K562 (cell line): ENCODE results near the gene ODAD2. TPM values are rescaled to one million over a fixed set of nuclear protein-coding genes. Genes with fewer than 3 reads are reported as not detected.

Experiments used
- ATAC-seq: fragments of 200-7000 bp; cut with Tn5 transposase; 3 replicates; pipeline ENCODE4 v1.9.1; 2020; ENCODE audit warnings: moderate library complexity
- BruUV-seq: library from RNA; stranded (reverse); fragments of 400-500 nt; replicated peaks from 2 replicates; lab custom pipeline; 2021; lab: Mats Ljungman, UMichigan
- CTCF ChIA-PET: fragments of 300-600 bp; formaldehyde crosslinking; extraction: SDS; loops from one replicate; lab custom pipeline; 2021; ENCODE audit warnings: low intra/inter-chr PET ratio; lab: Yijun Ruan, JAX
- POLR2A ChIA-PET: fragments of 300-600, 350-650 bp; sonication (Branson Sonifier 250); formaldehyde crosslinking; extraction: SDS; loops from one replicate; lab custom pipeline; 2021; ENCODE audit warnings: antibody characterized with exemption, inconsistent platforms; lab: Yijun Ruan, JAX
- DNase-seq, 4 experiments: peaks; one replicate each; pipeline versions ENCODE4 v3.0.0 to v3.0.0-alpha.2; 2011 to 2018; ENCODE audit warnings: low spot score in 3 of 4, mixed read lengths in 3 of 4; ENCODE audit errors: extremely low read depth in 1 of 4
- FAIRE-seq: peaks from 2 replicates; lab custom pipeline; 2011; peaks lifted over from hg19 to GRCh38; lab: Jason Lieb, UNC
- H2AFZ ChIP-seq: 2 replicates; pipeline ENCODE4 v1.6.0; 2011; ENCODE audit warnings: low read depth, low read length, control low read depth, inconsistent platforms
- H3K27ac ChIP-seq: fragments of 200-600 bp; 3 replicates; pipeline ENCODE4 v1.8.0; 2011; ENCODE audit warnings: low read depth, mild to moderate bottlenecking, control low read depth, inconsistent platforms, low read length, moderate library complexity, mixed read lengths; ENCODE audit errors: extremely low read depth
- H3K27me3 ChIP-seq, 2 experiments: fragments of 300-600 bp in 1 of 2; 2 replicates in 1 of 2; 3 replicates in 1 of 2; pipeline versions ENCODE4 v1.6.0 to v1.8.0; 2011; ENCODE audit warnings: inconsistent platforms in 2 of 2, low read length in 2 of 2, mild to moderate bottlenecking in 1 of 2, mixed read lengths in 1 of 2, moderate library complexity in 1 of 2; ENCODE audit not compliant: control insufficient read depth in 2 of 2, insufficient read depth in 2 of 2
- H3K36me3 ChIP-seq: fragments of 300-600 bp; 3 replicates; pipeline ENCODE4 v1.8.0; 2011; ENCODE audit warnings: mild to moderate bottlenecking, low read length, inconsistent platforms; ENCODE audit not compliant: control insufficient read depth, insufficient read depth
- H3K4me1 ChIP-seq, 2 experiments: fragments of 200-600 bp in 1 of 2; replicated peaks in 1 of 2; 2 replicates in 1 of 2; 3 replicates in 1 of 2; pipeline versions ENCODE4 v1.5.1 to v1.8.0; 2011; ENCODE audit warnings: inconsistent platforms in 2 of 2, low read length in 2 of 2, mild to moderate bottlenecking in 1 of 2, mixed read lengths in 1 of 2, moderate library complexity in 1 of 2; ENCODE audit not compliant: control insufficient read depth in 2 of 2, insufficient read depth in 2 of 2
- H3K4me2 ChIP-seq: 2 replicates; pipeline ENCODE4 v1.6.1; 2011; ENCODE audit warnings: low read length, control low read depth, inconsistent platforms, mixed read lengths; ENCODE audit not compliant: insufficient read depth
- H3K4me3 ChIP-seq: fragments of 200-600 bp; sonication (generic), shearing (Covaris generic); 2 replicates; pipeline ENCODE4 v1.5.1; 2016; ENCODE audit warnings: control low read depth, inconsistent platforms
- H3K79me2 ChIP-seq: fragments of 200-600 bp; 3 replicates; pipeline ENCODE4 v1.8.0; 2011; ENCODE audit warnings: low read length, inconsistent platforms; ENCODE audit not compliant: control insufficient read depth, insufficient read depth
- H3K9ac ChIP-seq, 2 experiments: 2 replicates each; pipeline versions ENCODE4 v1.6.0 to v1.6.1; 2011; ENCODE audit warnings: low read depth in 2 of 2, low read length in 2 of 2, control low read depth in 1 of 2, inconsistent platforms in 1 of 2, mild to moderate bottlenecking in 1 of 2, mixed read lengths in 1 of 2; ENCODE audit not compliant: insufficient read depth in 1 of 2
- H3K9me1 ChIP-seq: one replicate; pipeline ENCODE4 v1.6.0; 2011; ENCODE audit warnings: inconsistent platforms, mild to moderate bottlenecking, low read length, moderate library complexity; ENCODE audit not compliant: control insufficient read depth, insufficient read depth
- H3K9me3 ChIP-seq: replicated peaks from 2 replicates; pipeline ENCODE4 v1.5.1; 2011; ENCODE audit warnings: low read depth, low read length, inconsistent platforms; ENCODE audit not compliant: control insufficient read depth, insufficient read depth
- H4K20me1 ChIP-seq: replicated peaks from 2 replicates; pipeline ENCODE4 v1.6.1; 2011; ENCODE audit warnings: low read length, inconsistent platforms, mixed read lengths; ENCODE audit not compliant: control insufficient read depth, insufficient read depth
- SIN3A ChIP-seq, 2 experiments: fragments of 150-350 bp in 1 of 2; IDR thresholded peaks; 2 replicates each; pipeline ENCODE4 v1.6.1; 2011 to 2016; ENCODE audit warnings: borderline replicate concordance in 2 of 2, low read depth in 2 of 2, low read length in 2 of 2, mild to moderate bottlenecking in 2 of 2, moderate library complexity in 2 of 2; ENCODE audit not compliant: control insufficient read depth in 1 of 2
- SPI1 ChIP-seq: IDR thresholded peaks from 2 replicates; pipeline ENCODE4 v1.6.1; 2011; ENCODE audit warnings: low read depth, low read length, control low read depth, borderline replicate concordance
- TCF7 ChIP-seq: sonication (generic); IDR thresholded peaks from 2 replicates; pipeline ENCODE4 v1.6.1; 2016; ENCODE audit warnings: antibody characterized with exemption, borderline replicate concordance
- ZNF707 ChIP-seq: fragments of 250-450 bp; sonication (Bioruptor Pico); conservative IDR thresholded peaks from 2 replicates; pipeline ENCODE4 v1.8.0; 2022; ENCODE audit warnings: inconsistent platforms, mild to moderate bottlenecking, moderate library complexity
- WGBS: fragments of 100-300 bp; shearing (Covaris generic); methylation state at CpG from one replicate; pipeline ENCODE4 v1.1.6; 2016; ENCODE audit warnings: low coverage, mixed read lengths; ENCODE audit not compliant: insufficient coverage; ENCODE audit errors: missing lambda C conversion rate; 5-methylcytosine and 5-hydroxymethylcytosine counted together
- in situ Hi-C: fragments of 300-500 bp; cut with MboI; formaldehyde crosslinking; loops from 4 replicates; pipeline ENCODE4 v1.15.0; 2018; ENCODE audit warnings: inconsistent platforms, mixed read lengths
- intact Hi-C: fragments of 100-400 bp; cut with micrococcal nuclease; formaldehyde crosslinking; loops from 2 replicates; pipeline ENCODE4 v1.14.2; 2022
- polyA plus RNA-seq, 8 experiments: library from polyadenylated mRNA; depleted of rRNA in 4 of 8; stranded (reverse) in 5 of 8; unstranded in 3 of 8; fragments of >200 nt; fragmentation: Nextera tagmentation in 2 of 8; fragmentation: Illumina TruSeq in 1 of 8; extraction: Ambion mirVana in 2 of 8; extraction: Trizol in 1 of 8; gene quantifications; 2 replicates each; pipeline versions ENCODE4 v1.2.1 to v1.2.3, GENCODE V29; 2011 to 2014; ENCODE audit warnings: inconsistent platforms in 1 of 8, missing spikeins in 1 of 8
- total RNA-seq, 7 experiments: library from RNA; depleted of rRNA in 6 of 7; stranded (reverse); fragments of >200 nt in 6 of 7; fragmentation: Illumina TruSeq in 2 of 7; extraction: Trizol in 2 of 7; gene quantifications; 2 replicates each; pipeline versions ENCODE4 v1.2.1 to v1.2.3, GENCODE V29; 2011 to 2021; ENCODE audit warnings: low replicate concordance in 1 of 7
- TF ChIP-seq, protein P1 (sequence below): fragments of 200-400 bp; formaldehyde crosslinking; IDR thresholded peaks from 2 replicates; pipeline ENCODE4 v1.6.1; 2017; ENCODE audit warnings: mild to moderate bottlenecking, low read depth, low read length, moderate library complexity

The ODAD2 gene
- total and polyA plus RNA-seq, 9 of the 15 experiments (the other 6 are each of a cell fraction or from before 2014, with no cell fraction given): not detected

DNA sequence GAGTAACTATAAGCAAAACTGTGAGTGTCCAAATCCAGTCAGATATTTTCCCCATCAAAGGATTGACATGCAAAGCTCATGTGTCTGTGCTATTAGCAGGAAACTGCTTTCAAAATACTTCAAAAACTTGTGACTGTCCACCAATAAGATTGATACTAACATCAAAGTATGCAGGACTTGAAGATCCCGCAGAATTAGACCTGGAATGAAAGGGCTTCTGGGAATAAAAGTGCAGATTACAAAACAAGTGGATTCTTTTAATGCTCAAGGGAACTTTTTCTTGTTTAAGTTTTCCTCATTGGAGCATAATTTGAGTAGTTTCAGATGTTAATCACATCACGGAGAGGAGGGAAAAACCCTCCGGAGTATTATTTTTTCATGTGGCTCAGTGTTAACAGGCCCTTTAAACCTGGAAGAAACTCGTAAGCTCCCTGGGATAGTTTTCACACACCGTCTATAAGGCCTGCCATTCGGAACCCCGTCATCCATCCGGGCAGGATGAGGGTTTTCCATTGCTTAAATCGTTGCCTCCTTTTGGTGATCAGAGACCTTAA lies 219.3 kb downstream of the ODAD2 start:
- TF ChIP-seq, protein P1, sequence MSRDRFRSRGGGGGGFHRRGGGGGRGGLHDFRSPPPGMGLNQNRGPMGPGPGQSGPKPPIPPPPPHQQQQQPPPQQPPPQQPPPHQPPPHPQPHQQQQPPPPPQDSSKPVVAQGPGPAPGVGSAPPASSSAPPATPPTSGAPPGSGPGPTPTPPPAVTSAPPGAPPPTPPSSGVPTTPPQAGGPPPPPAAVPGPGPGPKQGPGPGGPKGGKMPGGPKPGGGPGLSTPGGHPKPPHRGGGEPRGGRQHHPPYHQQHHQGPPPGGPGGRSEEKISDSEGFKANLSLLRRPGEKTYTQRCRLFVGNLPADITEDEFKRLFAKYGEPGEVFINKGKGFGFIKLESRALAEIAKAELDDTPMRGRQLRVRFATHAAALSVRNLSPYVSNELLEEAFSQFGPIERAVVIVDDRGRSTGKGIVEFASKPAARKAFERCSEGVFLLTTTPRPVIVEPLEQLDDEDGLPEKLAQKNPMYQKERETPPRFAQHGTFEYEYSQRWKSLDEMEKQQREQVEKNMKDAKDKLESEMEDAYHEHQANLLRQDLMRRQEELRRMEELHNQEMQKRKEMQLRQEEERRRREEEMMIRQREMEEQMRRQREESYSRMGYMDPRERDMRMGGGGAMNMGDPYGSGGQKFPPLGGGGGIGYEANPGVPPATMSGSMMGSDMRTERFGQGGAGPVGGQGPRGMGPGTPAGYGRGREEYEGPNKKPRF: no peak
- no peak for TF ChIP-seq SIN3A (IDR thresholded peaks at IDR 0.05; ENCODE audit: borderline replicate concordance in 2 of 2, control insufficient read depth in 1 of 2, low read depth in 2 of 2, low read length in 2 of 2)
- no peak for TF ChIP-seq TCF7
- no peak for TF ChIP-seq SPI1
- TF ChIP-seq ZNF707 (CRISPR knock-in tag): no peak
- no peaks in the 10 kb centered on the region for H3K27me3 ChIP-seq
- H3K27ac ChIP-seq: no peak overlapping the region
- no peak overlapping the region for H3K4me3 ChIP-seq
- no peak overlapping the region for H3K4me2 ChIP-seq
- BruUV-seq: no TSS peak
- no peaks in the 10 kb centered on the region for H3K36me3 ChIP-seq
- no peaks in the 10 kb centered on the region for H3K4me1 ChIP-seq
- no peak for DNase-seq
- H2AFZ ChIP-seq: no peak overlapping the region
- intact Hi-C loops (no loop called here), in situ Hi-C loops (no loop called here)
- H4K20me1 ChIP-seq: no peaks in the 10 kb centered on the region
- CTCF ChIA-PET: no interaction called here
- H3K79me2 ChIP-seq: no peaks in the 10 kb centered on the region
- POLR2A ChIA-PET: no interaction called here
- no peak for FAIRE-seq
- WGBS: 2% methylated on average over 9 of the region's 9 CpGs
- H3K9me1 ChIP-seq: no peaks in the 10 kb centered on the region
- no peaks in the 10 kb centered on the region for H3K9me3 ChIP-seq
- no peak for ATAC-seq
- H3K9ac ChIP-seq: no peak overlapping the region
